IPS DF 19.7 (cell line): Measurements from ENCODE around the gene UBE2Q2.
A peak's percentile ranks its signal among the peaks of the same experiment; 100 is the strongest.
"Not testable (repeated sequence)": the region's sequence is repeated elsewhere in the genome, so short reads cannot be mapped to it uniquely, and the experiment has no call there.

Experiments
- DNase-seq: peaks from one replicate; pipeline ENCODE4 v3.0.0-alpha.2; 2013; ENCODE audit warnings: low read depth, low spot score

Gene UBE2Q2

GRCh38 chr15:75864213-75865059 is 21.2 kb downstream of the UBE2Q2 start:
- no peak for DNase-seq

GRCh38 chr15:75866045-75866444 is 22.8 kb downstream of the UBE2Q2 start:
- not testable (repeated sequence) for DNase-seq

GRCh38 chr15:75866916-75867315 is 23.7 kb downstream of the UBE2Q2 start:
- DNase-seq, result no peak

GRCh38 chr15:75867449-75867848 is 24.2 kb downstream of the UBE2Q2 start:
- DNase-seq, result no peak

- DNase-seq, result no peak
These were observed 24.8 kb downstream of the UBE2Q2 start for GRCh38 chr15:75868019-75868418.

- no peak for DNase-seq
These were observed 26.2 kb downstream of the UBE2Q2 start for GRCh38 chr15:75869446-75869845.

- DNase-seq, result not testable (repeated sequence)
These were observed 28.3 kb downstream of the UBE2Q2 start for GRCh38 chr15:75871589-75871988.

- no peak for DNase-seq
These were observed 29.2 kb downstream of the UBE2Q2 start for GRCh38 chr15:75872403-75872990.

GRCh38 chr15:75884041-75884440 is 40.8 kb downstream of the UBE2Q2 start:
- DNase-seq, result no peak

GRCh38 chr15:75887178-75887577 is 43.9 kb downstream of the UBE2Q2 start:
- no peak for DNase-seq

GRCh38 chr15:75891895-75892294 is 48.6 kb downstream of the UBE2Q2 start:
- DNase-seq, result no peak

- DNase-seq, result no peak
These were observed 52.5 kb downstream of the UBE2Q2 start for GRCh38 chr15:75895731-75896130.

GRCh38 chr15:75900577-75900976 is 57.3 kb downstream of the UBE2Q2 start:
- DNase-seq, result no peak

- DNase-seq, result peak; percentile 70
These were observed 58.9 kb downstream of the UBE2Q2 start for GRCh38 chr15:75902129-75902557.

GRCh38 chr15:75903331-75904239 is 60.3 kb downstream of the UBE2Q2 start, which contains the start of gene FBXO22:
FBXO22 (plus strand) TSS chr15:75903878; CDS start chr15:75903964, 86 bp downstream.
- peak; percentile 64 for DNase-seq

- no peak for DNase-seq
These were observed 62.0 kb downstream of the UBE2Q2 start for GRCh38 chr15:75905231-75905630.

GRCh38 chr15:75910355-75910754 is 67.1 kb downstream of the UBE2Q2 start:
- DNase-seq, result not testable (repeated sequence)

GRCh38 chr15:75916978-75917377 is 73.7 kb downstream of the UBE2Q2 start:
- no peak for DNase-seq

GRCh38 chr15:75918135-75918534 is 74.9 kb downstream of the UBE2Q2 start:
- DNase-seq, result no peak

GRCh38 chr15:75920079-75920478 is 76.8 kb downstream of the UBE2Q2 start:
- DNase-seq, result no peak

- no peak for DNase-seq
These were observed 78.8 kb downstream of the UBE2Q2 start for GRCh38 chr15:75921732-75922703.
